GM10266 (cell line): ENCODE measurements around the gene SKIC2.
"Not testable (repeated sequence)": the region's sequence is repeated elsewhere in the genome, so short reads cannot be mapped to it uniquely, and the experiment has no call there.

Experiments
- DNase-seq: peaks from one replicate; pipeline ENCODE4 v3.0.0; 2012; ENCODE audit errors: extremely low spot score
- CTCF ChIP-seq: IDR thresholded peaks from 2 replicates; pipeline ENCODE4 v1.5.1; 2012; ENCODE audit warnings: mild to moderate bottlenecking, low read depth; ENCODE audit not compliant: control insufficient read depth, insufficient read depth; ENCODE audit errors: missing control alignments

SKIC2 gene

GRCh38 chr6:31979238-31979898, 20.4 kb downstream of the SKIC2 start:
- no peak for DNase-seq
- no peak for TF ChIP-seq CTCF

- DNase-seq = not testable (repeated sequence)
These were observed 21.4 kb downstream of the SKIC2 start for GRCh38 chr6:31980195-31980876.

- DNase-seq = not testable (repeated sequence)
These were observed 22.0 kb downstream of the SKIC2 start for GRCh38 chr6:31980998-31981397.

GRCh38 chr6:31981744-31982143, 22.8 kb downstream of the SKIC2 start, which contains the start of gene C4A:
C4A (plus strand) TSS chr6:31982057; CDS start chr6:31982108, 51 bp downstream.
- not testable (repeated sequence) for DNase-seq

- DNase-seq = not testable (repeated sequence)
These were observed 30.4 kb downstream of the SKIC2 start for GRCh38 chr6:31989363-31989762.

GRCh38 chr6:31994421-31994820, 35.4 kb downstream of the SKIC2 start:
- not testable (repeated sequence) for DNase-seq

GRCh38 chr6:31996385-31996784, 37.4 kb downstream of the SKIC2 start:
- DNase-seq = not testable (repeated sequence)

GRCh38 chr6:32002546-32003268, 43.7 kb downstream of the SKIC2 start:
- DNase-seq = not testable (repeated sequence)

- DNase-seq = not testable (repeated sequence)
These were observed 44.3 kb downstream of the SKIC2 start for GRCh38 chr6:32003301-32003700.

- DNase-seq = not testable (repeated sequence)
These were observed 45.4 kb downstream of the SKIC2 start for GRCh38 chr6:32004393-32004792.

GRCh38 chr6:32004864-32005537, 46.0 kb downstream of the SKIC2 start:
- DNase-seq = not testable (repeated sequence)

GRCh38 chr6:32005538-32005880, 46.5 kb downstream of the SKIC2 start:
- not testable (repeated sequence) for DNase-seq

GRCh38 chr6:32005991-32006529, 47.1 kb downstream of the SKIC2 start:
- DNase-seq = not testable (repeated sequence)

- not testable (repeated sequence) for DNase-seq
These were observed 48.1 kb downstream of the SKIC2 start for GRCh38 chr6:32007086-32007485.

GRCh38 chr6:32008037-32008436, 49.1 kb downstream of the SKIC2 start:
- not testable (repeated sequence) for DNase-seq

- not testable (repeated sequence) for DNase-seq
These were observed 49.6 kb downstream of the SKIC2 start for GRCh38 chr6:32008616-32009015.

GRCh38 chr6:32009537-32009936, 50.6 kb downstream of the SKIC2 start:
- DNase-seq = not testable (repeated sequence)

GRCh38 chr6:32010856-32011530, 52.0 kb downstream of the SKIC2 start:
- not testable (repeated sequence) for DNase-seq
